ENCODE measurements around the gene SPATA32.
A peak's percentile ranks its signal among the peaks of the same experiment; 100 is the strongest.

Gene SPATA32

GRCh38 chr17:45283711-45284110, 21.8 kb upstream of the SPATA32 start:
- H3K9me3 ChIP-seq (ENCODE audit: insufficient read depth, low read depth, low read length): no peaks in the 10 kb centered on the region
- 90% methylated on average over 10 of the region's 10 CpGs for WGBS
- H3K9ac ChIP-seq (ENCODE audit: low read depth, low read length): no peak overlapping the region
- H3K4me1 ChIP-seq (ENCODE audit: insufficient read depth, low read length): no peaks in the 10 kb centered on the region
- H3K36me3 ChIP-seq (ENCODE audit: insufficient read depth, low read length): peaks cover 47% of the 10 kb centered on the region
- H3K27ac ChIP-seq (ENCODE audit: low read depth, low read length): no peak overlapping the region
- no peaks in the 10 kb centered on the region for H3K27me3 ChIP-seq (ENCODE audit: insufficient read depth, low read length)
- H3K4me3 ChIP-seq (ENCODE audit: low read length): no peak overlapping the region

GRCh38 chr17:45282683-45283644, 21.1 kb upstream of the SPATA32 start:
- 84% methylated on average over 20 of the region's 21 CpGs for WGBS
- H3K9ac ChIP-seq (ENCODE audit: low read depth, low read length): no peak overlapping the region
- H3K27me3 ChIP-seq (ENCODE audit: insufficient read depth, low read length): no peaks in the 10 kb centered on the region
- no peaks in the 10 kb centered on the region for H3K4me1 ChIP-seq (ENCODE audit: insufficient read depth, low read length)
- H3K9me3 ChIP-seq (ENCODE audit: insufficient read depth, low read depth, low read length): no peaks in the 10 kb centered on the region
- H3K4me3 ChIP-seq (ENCODE audit: low read length): no peak overlapping the region
- H3K36me3 ChIP-seq (ENCODE audit: insufficient read depth, low read length): peaks cover 44% of the 10 kb centered on the region
- H3K27ac ChIP-seq (ENCODE audit: low read depth, low read length): no peak overlapping the region

- Histone ChIP-seq H3K9ac (ENCODE audit: low read depth, low read length) (no peak overlapping the region), H3K9me3 (ENCODE audit: insufficient read depth, low read depth, low read length) (no peaks in the 10 kb centered on the region), H3K4me1 (ENCODE audit: insufficient read depth, low read length) (no peaks in the 10 kb centered on the region), H3K27ac (ENCODE audit: low read depth, low read length) (no peak overlapping the region), H3K36me3 (ENCODE audit: insufficient read depth, low read length) (peaks cover 30% of the 10 kb centered on the region), H3K4me3 (ENCODE audit: low read length) (no peak overlapping the region), H3K27me3 (ENCODE audit: insufficient read depth, low read length) (no peaks in the 10 kb centered on the region)
- WGBS: 97% methylated on average over 3 of the region's 3 CpGs
Measured at GRCh38 chr17:45279898-45280297, 18.0 kb upstream of the SPATA32 start.

GRCh38 chr17:45277992-45278391, 16.1 kb upstream of the SPATA32 start:
- Histone ChIP-seq H3K4me1 (ENCODE audit: insufficient read depth, low read length) (no peaks in the 10 kb centered on the region), H3K27ac (ENCODE audit: low read depth, low read length) (no peak overlapping the region), H3K36me3 (ENCODE audit: insufficient read depth, low read length) (peaks cover 22% of the 10 kb centered on the region; the same call in 1 of the 2 replicates), H3K9ac (ENCODE audit: low read depth, low read length) (no peak overlapping the region), H3K4me3 (ENCODE audit: low read length) (no peak overlapping the region), H3K9me3 (ENCODE audit: insufficient read depth, low read depth, low read length) (no peaks in the 10 kb centered on the region), H3K27me3 (ENCODE audit: insufficient read depth, low read length) (no peaks in the 10 kb centered on the region)
- 93% methylated on average over 7 of the region's 7 CpGs for WGBS

GRCh38 chr17:45277216-45277849, 15.4 kb upstream of the SPATA32 start:
- Histone ChIP-seq H3K9me3 (ENCODE audit: insufficient read depth, low read depth, low read length) (no peaks in the 10 kb centered on the region), H3K27ac (ENCODE audit: low read depth, low read length) (no peak overlapping the region), H3K36me3 (ENCODE audit: insufficient read depth, low read length) (peaks cover 19% of the 10 kb centered on the region; the same call in 1 of the 2 replicates), H3K9ac (ENCODE audit: low read depth, low read length) (no peak overlapping the region), H3K4me1 (ENCODE audit: insufficient read depth, low read length) (no peaks in the 10 kb centered on the region), H3K4me3 (ENCODE audit: low read length) (no peak overlapping the region), H3K27me3 (ENCODE audit: insufficient read depth, low read length) (no peaks in the 10 kb centered on the region)
- WGBS: 67% methylated on average over 16 of the region's 16 CpGs

GRCh38 chr17:45276031-45276430, 14.1 kb upstream of the SPATA32 start:
- WGBS: 81% methylated on average over 6 of the region's 6 CpGs
- Histone ChIP-seq H3K36me3 (ENCODE audit: insufficient read depth, low read length) (peaks cover 16% of the 10 kb centered on the region; the same call in 1 of the 2 replicates), H3K9ac (ENCODE audit: low read depth, low read length) (no peak overlapping the region), H3K4me1 (ENCODE audit: insufficient read depth, low read length) (no peaks in the 10 kb centered on the region), H3K27me3 (ENCODE audit: insufficient read depth, low read length) (no peaks in the 10 kb centered on the region), H3K4me3 (ENCODE audit: low read length) (no peak overlapping the region), H3K27ac (ENCODE audit: low read depth, low read length) (no peak overlapping the region), H3K9me3 (ENCODE audit: insufficient read depth, low read depth, low read length) (no peaks in the 10 kb centered on the region)

- Histone ChIP-seq H3K4me3 (ENCODE audit: low read length) (no peak overlapping the region), H3K27me3 (ENCODE audit: insufficient read depth, low read length) (no peaks in the 10 kb centered on the region), H3K36me3 (ENCODE audit: insufficient read depth, low read length) (peaks cover 30% of the 10 kb centered on the region), H3K9ac (ENCODE audit: low read depth, low read length) (peak overlapping the region; percentile 5; the same call in 1 of the 2 replicates), H3K9me3 (ENCODE audit: insufficient read depth, low read depth, low read length) (no peaks in the 10 kb centered on the region), H3K27ac (ENCODE audit: low read depth, low read length) (no peak overlapping the region), H3K4me1 (ENCODE audit: insufficient read depth, low read length) (no peaks in the 10 kb centered on the region)
- whole genome bisulfite sequencing: 96% methylated on average over 5 of the region's 5 CpGs
Measured at GRCh38 chr17:45274033-45274432, 12.1 kb upstream of the SPATA32 start.

- Histone ChIP-seq H3K9ac (ENCODE audit: low read depth, low read length) (peak overlapping the region; percentile 5; the same call in 1 of the 2 replicates), H3K4me1 (ENCODE audit: insufficient read depth, low read length) (no peaks in the 10 kb centered on the region), H3K27ac (ENCODE audit: low read depth, low read length) (no peak overlapping the region), H3K9me3 (ENCODE audit: insufficient read depth, low read depth, low read length) (no peaks in the 10 kb centered on the region), H3K27me3 (ENCODE audit: insufficient read depth, low read length) (no peaks in the 10 kb centered on the region), H3K36me3 (ENCODE audit: insufficient read depth, low read length) (peaks cover 35% of the 10 kb centered on the region), H3K4me3 (ENCODE audit: low read length) (no peak overlapping the region)
- 89% methylated on average over 16 of the region's 16 CpGs for whole genome bisulfite sequencing
Measured at GRCh38 chr17:45273551-45273957, 11.7 kb upstream of the SPATA32 start.

- no peak overlapping the region for H3K9ac ChIP-seq (ENCODE audit: low read depth, low read length)
- no peak overlapping the region for H3K4me3 ChIP-seq (ENCODE audit: low read length)
- no peak overlapping the region for H3K27ac ChIP-seq (ENCODE audit: low read depth, low read length)
- 91% methylated on average over 3 of the region's 3 CpGs for WGBS
- H3K27me3 ChIP-seq (ENCODE audit: insufficient read depth, low read length): no peaks in the 10 kb centered on the region
- no peaks in the 10 kb centered on the region for H3K9me3 ChIP-seq (ENCODE audit: insufficient read depth, low read depth, low read length)
- peaks cover 53% of the 10 kb centered on the region for H3K36me3 ChIP-seq (ENCODE audit: insufficient read depth, low read length)
- H3K4me1 ChIP-seq (ENCODE audit: insufficient read depth, low read length): no peaks in the 10 kb centered on the region
Measured at GRCh38 chr17:45271603-45272002, 9.7 kb upstream of the SPATA32 start.

- 84% methylated on average over 12 of the region's 13 CpGs for WGBS
- H3K36me3 ChIP-seq (ENCODE audit: insufficient read depth, low read length): peaks cover 56% of the 10 kb centered on the region
Measured at GRCh38 chr17:45270828-45271418, 9.0 kb upstream of the SPATA32 start.

GRCh38 chr17:45269912-45270311, 8.0 kb upstream of the SPATA32 start:
- Histone ChIP-seq H3K36me3 (ENCODE audit: insufficient read depth, low read length) (peaks cover 65% of the 10 kb centered on the region), H3K9ac (ENCODE audit: low read depth, low read length) (no peak overlapping the region), H3K4me1 (ENCODE audit: insufficient read depth, low read length) (no peaks in the 10 kb centered on the region), H3K9me3 (ENCODE audit: insufficient read depth, low read depth, low read length) (no peaks in the 10 kb centered on the region), H3K27ac (ENCODE audit: low read depth, low read length) (no peak overlapping the region), H3K27me3 (ENCODE audit: insufficient read depth, low read length) (no peaks in the 10 kb centered on the region), H3K4me3 (ENCODE audit: low read length) (no peak overlapping the region)
- WGBS: 96% methylated on average over 7 of the region's 7 CpGs

More at GRCh38 chr17:45270828-45271418, 9.0 kb upstream of the SPATA32 start:
- no peaks in the 10 kb centered on the region for H3K9me3 ChIP-seq (ENCODE audit: insufficient read depth, low read depth, low read length)
- H3K27me3 ChIP-seq (ENCODE audit: insufficient read depth, low read length): no peaks in the 10 kb centered on the region
- no peak overlapping the region for H3K4me3 ChIP-seq (ENCODE audit: low read length)
- H3K4me1 ChIP-seq (ENCODE audit: insufficient read depth, low read length): no peaks in the 10 kb centered on the region
- H3K27ac ChIP-seq (ENCODE audit: low read depth, low read length): no peak overlapping the region
- no peak overlapping the region for H3K9ac ChIP-seq (ENCODE audit: low read depth, low read length)
